Mucosa of stomach (tissue), 1 donor: ENCODE results near the gene PFDN1.

Experiments used
- H3K27me3 ChIP-seq: one replicate; pipeline ENCODE4 v1.7.0; 2013; ENCODE audit warnings: mild to moderate bottlenecking, low read length; ENCODE audit not compliant: control insufficient read depth, insufficient read depth
- H3K36me3 ChIP-seq: one replicate; pipeline ENCODE4 v1.7.0; 2013; ENCODE audit warnings: low read length; ENCODE audit not compliant: control insufficient read depth, insufficient read depth
- H3K4me1 ChIP-seq: one replicate; pipeline ENCODE4 v1.7.0; 2013; ENCODE audit warnings: mild to moderate bottlenecking, low read length; ENCODE audit not compliant: control insufficient read depth, insufficient read depth
- H3K4me3 ChIP-seq: one replicate; pipeline ENCODE4 v1.7.0; 2013; ENCODE audit warnings: low read length
- H3K9ac ChIP-seq: one replicate; pipeline ENCODE4 v1.7.0; 2013; ENCODE audit warnings: mild to moderate bottlenecking, low read length, moderate library complexity
- H3K9me3 ChIP-seq: one replicate; pipeline ENCODE4 v1.7.0; 2013; ENCODE audit warnings: mild to moderate bottlenecking, low read length, moderate library complexity; ENCODE audit not compliant: control insufficient read depth
- donor health status: Pancreatic carcinoma.

Gene PFDN1

GRCh38 chr5:140262839-140263238 is 40.1 kb downstream of the PFDN1 start:
- no peaks in the 10 kb centered on the region for H3K36me3 ChIP-seq
- peaks cover 67% of the 10 kb centered on the region for H3K4me1 ChIP-seq
- H3K9ac ChIP-seq: no peak overlapping the region
- H3K27me3 ChIP-seq: no peaks in the 10 kb centered on the region
- no peaks in the 10 kb centered on the region for H3K9me3 ChIP-seq
- no peak overlapping the region for H3K4me3 ChIP-seq

- Histone ChIP-seq H3K36me3 (no peaks in the 10 kb centered on the region), H3K27me3 (no peaks in the 10 kb centered on the region), H3K9ac (no peak overlapping the region), H3K9me3 (no peaks in the 10 kb centered on the region), H3K4me3 (no peak overlapping the region), H3K4me1 (peaks cover 64% of the 10 kb centered on the region)
These were observed 40.7 kb downstream of the PFDN1 start for GRCh38 chr5:140262221-140262620.

- Histone ChIP-seq H3K4me1 (peaks cover 59% of the 10 kb centered on the region), H3K4me3 (no peak overlapping the region), H3K27me3 (no peaks in the 10 kb centered on the region), H3K36me3 (no peaks in the 10 kb centered on the region), H3K9me3 (no peaks in the 10 kb centered on the region), H3K9ac (peak overlapping the region; percentile 36)
These were observed 41.3 kb downstream of the PFDN1 start for GRCh38 chr5:140261403-140262171.

GRCh38 chr5:140260089-140260656 is 42.7 kb downstream of the PFDN1 start:
- Histone ChIP-seq H3K4me1 (peaks cover 58% of the 10 kb centered on the region), H3K9me3 (no peaks in the 10 kb centered on the region), H3K27me3 (no peaks in the 10 kb centered on the region), H3K36me3 (no peaks in the 10 kb centered on the region), H3K4me3 (no peak overlapping the region), H3K9ac (no peak overlapping the region)

- Histone ChIP-seq H3K36me3 (no peaks in the 10 kb centered on the region), H3K4me1 (peaks cover 61% of the 10 kb centered on the region), H3K9ac (peak overlapping the region; percentile 13), H3K4me3 (no peak overlapping the region), H3K9me3 (no peaks in the 10 kb centered on the region), H3K27me3 (no peaks in the 10 kb centered on the region)
These were observed 43.4 kb downstream of the PFDN1 start for GRCh38 chr5:140259500-140259899.

- Histone ChIP-seq H3K4me1 (peaks cover 67% of the 10 kb centered on the region), H3K9ac (no peak overlapping the region)
These were observed 44.0 kb downstream of the PFDN1 start for GRCh38 chr5:140258873-140259272.

GRCh38 chr5:140258016-140258415 is 44.9 kb downstream of the PFDN1 start:
- Histone ChIP-seq H3K4me1 (peaks cover 74% of the 10 kb centered on the region), H3K4me3 (no peak overlapping the region), H3K27me3 (no peaks in the 10 kb centered on the region), H3K9me3 (no peaks in the 10 kb centered on the region), H3K9ac (no peak overlapping the region), H3K36me3 (no peaks in the 10 kb centered on the region)

More at GRCh38 chr5:140258873-140259272, 44.0 kb downstream of the PFDN1 start:
- H3K36me3 ChIP-seq: no peaks in the 10 kb centered on the region
- no peaks in the 10 kb centered on the region for H3K9me3 ChIP-seq
- no peaks in the 10 kb centered on the region for H3K27me3 ChIP-seq
- H3K4me3 ChIP-seq: no peak overlapping the region

GRCh38 chr5:140256726-140257125 is 46.2 kb downstream of the PFDN1 start:
- no peaks in the 10 kb centered on the region for H3K27me3 ChIP-seq
- no peak overlapping the region for H3K4me3 ChIP-seq
- no peaks in the 10 kb centered on the region for H3K36me3 ChIP-seq
- H3K9ac ChIP-seq: no peak overlapping the region
- peaks cover 75% of the 10 kb centered on the region for H3K4me1 ChIP-seq
- H3K9me3 ChIP-seq: no peaks in the 10 kb centered on the region

- Histone ChIP-seq H3K4me1 (peaks cover 74% of the 10 kb centered on the region), H3K9me3 (no peaks in the 10 kb centered on the region), H3K4me3 (no peak overlapping the region), H3K27me3 (no peaks in the 10 kb centered on the region), H3K9ac (no peak overlapping the region), H3K36me3 (peaks cover 4% of the 10 kb centered on the region)
These were observed 47.3 kb downstream of the PFDN1 start for GRCh38 chr5:140255460-140256157.

GRCh38 chr5:140253985-140254384 is 48.9 kb downstream of the PFDN1 start:
- peaks cover 4% of the 10 kb centered on the region for H3K36me3 ChIP-seq
- peaks cover 77% of the 10 kb centered on the region for H3K4me1 ChIP-seq
- H3K9ac ChIP-seq: no peak overlapping the region

GRCh38 chr5:140252470-140253126 is 50.3 kb downstream of the PFDN1 start:
- H3K4me3 ChIP-seq: no peak overlapping the region
- no peaks in the 10 kb centered on the region for H3K27me3 ChIP-seq
- H3K9ac ChIP-seq: no peak overlapping the region
- H3K4me1 ChIP-seq: peaks cover 76% of the 10 kb centered on the region
- no peaks in the 10 kb centered on the region for H3K9me3 ChIP-seq
- H3K36me3 ChIP-seq: peaks cover 4% of the 10 kb centered on the region

More at GRCh38 chr5:140253985-140254384, 48.9 kb downstream of the PFDN1 start:
- no peaks in the 10 kb centered on the region for H3K27me3 ChIP-seq
- H3K4me3 ChIP-seq: no peak overlapping the region
- H3K9me3 ChIP-seq: no peaks in the 10 kb centered on the region

GRCh38 chr5:140251527-140251973 is 51.4 kb downstream of the PFDN1 start:
- H3K4me3 ChIP-seq: no peak overlapping the region
- H3K9ac ChIP-seq: no peak overlapping the region
- H3K36me3 ChIP-seq: peaks cover 4% of the 10 kb centered on the region
- H3K27me3 ChIP-seq: no peaks in the 10 kb centered on the region
- no peaks in the 10 kb centered on the region for H3K9me3 ChIP-seq
- peaks cover 87% of the 10 kb centered on the region for H3K4me1 ChIP-seq
